ENCODE data around the gene ARHGAP1.
"Not testable (repeated sequence)": the region's sequence is repeated elsewhere in the genome, so short reads cannot be mapped to it uniquely, and the experiment has no call there.

Gene ARHGAP1

GRCh38 chr11:46674463-46675287, 25.7 kb downstream of the ARHGAP1 start:
- Mint-ChIP-seq H3K27ac (peak overlapping the region; percentile 53 to 91), H3K4me3 (no peak overlapping the region), H3K4me1 (peaks cover 92% of the 10 kb centered on the region), H3K27me3 (no peaks in the 10 kb centered on the region), H3K9me3 (no peaks in the 10 kb centered on the region)
- ATAC-seq (peak; percentile 24), DNase-seq (no peak)

DNA sequence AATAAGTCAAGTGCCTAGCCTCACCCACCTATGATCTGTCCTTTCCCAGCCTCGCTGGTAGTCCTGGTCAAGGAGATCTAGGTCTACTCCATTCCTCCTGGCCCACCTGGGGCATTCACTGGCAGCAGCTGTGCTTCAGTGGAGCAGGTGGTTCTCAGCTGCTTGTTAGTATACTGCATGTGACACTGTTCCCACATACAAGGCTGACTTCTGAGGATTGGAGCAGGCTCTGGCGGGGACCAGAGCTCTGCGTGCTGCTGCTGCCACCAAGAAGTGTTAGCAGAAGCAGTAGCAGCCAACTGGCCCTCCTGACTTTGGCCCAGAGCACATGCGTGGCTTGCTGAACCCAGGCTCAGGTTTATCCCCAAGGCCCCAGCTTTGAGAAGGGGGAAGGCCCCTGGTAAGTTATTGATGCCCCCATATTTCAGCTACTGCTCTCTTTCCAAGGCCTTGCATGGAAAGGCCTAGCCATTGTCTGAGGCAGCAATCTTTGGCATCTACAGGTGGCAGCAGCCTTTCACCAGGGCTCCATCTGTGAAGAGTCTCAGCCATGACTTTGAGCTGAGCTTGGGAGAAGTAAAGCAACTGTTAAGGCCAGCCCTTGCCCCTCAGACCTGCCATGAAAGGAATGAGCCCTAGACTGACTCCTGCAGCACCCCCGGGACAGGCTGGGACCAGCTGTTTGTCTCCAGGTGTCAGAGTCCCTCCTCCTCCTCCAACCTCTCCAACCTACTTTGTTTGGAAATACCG, 26.5 kb downstream of the ARHGAP1 start:
- Mint-ChIP-seq H3K27me3 (no peaks in the 10 kb centered on the region), H3K4me1 (peaks cover 91% of the 10 kb centered on the region), H3K27ac (peak overlapping the region in 1 of 2 donors; percentile 91), H3K9me3 (no peaks in the 10 kb centered on the region), H3K4me3 (no peak overlapping the region)
- DNase-seq, result no peak
- no peak for ATAC-seq

DNA sequence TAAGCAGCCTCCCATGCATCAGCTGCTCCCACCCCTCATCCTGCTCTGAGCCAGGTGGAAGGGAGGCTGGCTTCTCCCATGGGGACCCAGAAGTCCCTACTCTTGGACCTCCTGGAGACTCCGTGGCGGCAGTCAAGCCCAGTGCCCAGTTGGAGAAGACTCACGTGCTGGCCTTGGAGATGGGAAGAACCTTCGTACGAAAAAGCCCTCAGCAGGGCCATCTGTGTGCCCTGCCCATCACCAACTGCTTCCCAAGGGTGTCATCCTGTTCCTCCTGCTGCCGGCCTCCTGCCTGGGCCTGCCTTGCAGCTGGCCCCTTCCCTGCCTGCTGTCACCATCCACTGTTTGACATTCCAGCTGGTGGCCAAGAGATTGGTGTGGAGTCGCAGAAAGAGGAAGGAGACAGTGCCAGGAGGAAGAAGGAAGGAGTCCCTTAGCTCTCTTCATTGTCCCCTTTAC, 28.0 kb downstream of the ARHGAP1 start:
- ATAC-seq (no peak), DNase-seq (no peak)
- Mint-ChIP-seq H3K9me3 (no peaks in the 10 kb centered on the region), H3K27me3 (no peaks in the 10 kb centered on the region), H3K27ac (peak overlapping the region; percentile 54 to 95), H3K4me1 (peaks cover 79% of the 10 kb centered on the region), H3K4me3 (no peak overlapping the region)

GRCh38 chr11:46671958-46672315, 28.5 kb downstream of the ARHGAP1 start:
- Mint-ChIP-seq H3K4me3 (peak overlapping the region in 1 of 2 donors; percentile 34), H3K4me1 (peaks cover 74% of the 10 kb centered on the region), H3K9me3 (no peaks in the 10 kb centered on the region), H3K27ac (peak overlapping the region; percentile 54 to 95), H3K27me3 (no peaks in the 10 kb centered on the region)
- DNase-seq (no peak), ATAC-seq (no peak)

- H3K4me1 Mint-ChIP-seq, result peaks cover 63% of the 10 kb centered on the region
- not testable (repeated sequence) for ATAC-seq
These were observed 29.9 kb downstream of the ARHGAP1 start for GRCh38 chr11:46670521-46670920.

DNA sequence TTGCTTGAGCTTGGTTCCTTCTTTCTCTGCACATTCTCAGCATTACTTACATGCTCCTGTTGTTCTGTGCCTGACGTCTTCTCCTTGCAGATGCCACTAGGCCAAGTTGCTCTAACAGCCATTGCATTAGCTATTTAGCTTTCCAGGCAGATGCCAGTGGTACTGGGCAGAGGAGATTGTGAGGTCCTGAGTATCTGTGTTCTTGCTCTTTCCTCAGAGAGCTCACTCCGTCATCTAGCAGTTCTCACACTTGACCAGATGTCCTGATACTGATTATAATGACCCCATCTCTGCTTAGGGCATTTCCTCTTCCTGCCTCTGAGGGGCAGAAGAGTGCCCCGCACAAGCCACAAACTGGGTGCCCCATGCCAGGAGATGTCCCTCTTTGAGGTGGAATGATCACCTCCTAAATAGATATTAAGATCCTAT, 30.7 kb downstream of the ARHGAP1 start:
- H3K27me3 Mint-ChIP-seq, result no peaks in the 10 kb centered on the region
- no peak for ATAC-seq
- peak overlapping the region; percentile 29 to 31 for H3K27ac Mint-ChIP-seq
- no peaks in the 10 kb centered on the region for H3K9me3 Mint-ChIP-seq
- no peak for DNase-seq
- no peak overlapping the region for H3K4me3 Mint-ChIP-seq
- peaks cover 55% of the 10 kb centered on the region for H3K4me1 Mint-ChIP-seq

More at GRCh38 chr11:46670521-46670920, 29.9 kb downstream of the ARHGAP1 start:
- DNase-seq, H3K27me3 Mint-ChIP-seq, H3K27ac Mint-ChIP-seq, H3K9me3 Mint-ChIP-seq: not testable (repeated sequence)
- H3K4me3 Mint-ChIP-seq, result peak overlapping the region in 1 of 2 donors; percentile 35

GRCh38 chr11:46668480-46669085, 31.8 kb downstream of the ARHGAP1 start:
- no peak overlapping the region for H3K4me3 Mint-ChIP-seq
- ATAC-seq (no peak), DNase-seq (no peak)
- H3K9me3 Mint-ChIP-seq, result no peaks in the 10 kb centered on the region
- H3K27me3 Mint-ChIP-seq, result no peaks in the 10 kb centered on the region
- no peak overlapping the region for H3K27ac Mint-ChIP-seq
- H3K4me1 Mint-ChIP-seq, result peaks cover 43% of the 10 kb centered on the region

- Mint-ChIP-seq H3K27me3 (no peaks in the 10 kb centered on the region), H3K4me1 (peaks cover 28% of the 10 kb centered on the region), H3K4me3 (no peak overlapping the region), H3K9me3 (no peaks in the 10 kb centered on the region), H3K27ac (peak overlapping the region in 1 of 2 donors; percentile 19)
- DNase-seq (no peak), ATAC-seq (no peak)
These were observed 33.4 kb downstream of the ARHGAP1 start for GRCh38 chr11:46667043-46667481.

GRCh38 chr11:46666516-46666915, 33.9 kb downstream of the ARHGAP1 start:
- Mint-ChIP-seq H3K9me3 (no peaks in the 10 kb centered on the region), H3K27ac (peak overlapping the region; percentile 19 to 21), H3K4me1 (peaks cover 23% of the 10 kb centered on the region), H3K4me3 (no peak overlapping the region), H3K27me3 (no peaks in the 10 kb centered on the region)
- ATAC-seq, result no peak
- DNase-seq, result no peak

- Mint-ChIP-seq H3K4me1 (peaks cover 11% of the 10 kb centered on the region), H3K27me3 (no peaks in the 10 kb centered on the region), H3K4me3 (no peak overlapping the region), H3K9me3 (no peaks in the 10 kb centered on the region), H3K27ac (no peak overlapping the region)
- no peak for ATAC-seq
- DNase-seq, result no peak
These were observed 35.1 kb downstream of the ARHGAP1 start for GRCh38 chr11:46665356-46665755.

GRCh38 chr11:46664612-46665011, 35.8 kb downstream of the ARHGAP1 start:
- no peak overlapping the region for H3K27ac Mint-ChIP-seq
- DNase-seq (no peak), ATAC-seq (no peak)
- peaks cover 4% of the 10 kb centered on the region for H3K4me1 Mint-ChIP-seq
- H3K4me3 Mint-ChIP-seq, result no peak overlapping the region
- no peaks in the 10 kb centered on the region for H3K27me3 Mint-ChIP-seq
- H3K9me3 Mint-ChIP-seq, result no peaks in the 10 kb centered on the region

DNA sequence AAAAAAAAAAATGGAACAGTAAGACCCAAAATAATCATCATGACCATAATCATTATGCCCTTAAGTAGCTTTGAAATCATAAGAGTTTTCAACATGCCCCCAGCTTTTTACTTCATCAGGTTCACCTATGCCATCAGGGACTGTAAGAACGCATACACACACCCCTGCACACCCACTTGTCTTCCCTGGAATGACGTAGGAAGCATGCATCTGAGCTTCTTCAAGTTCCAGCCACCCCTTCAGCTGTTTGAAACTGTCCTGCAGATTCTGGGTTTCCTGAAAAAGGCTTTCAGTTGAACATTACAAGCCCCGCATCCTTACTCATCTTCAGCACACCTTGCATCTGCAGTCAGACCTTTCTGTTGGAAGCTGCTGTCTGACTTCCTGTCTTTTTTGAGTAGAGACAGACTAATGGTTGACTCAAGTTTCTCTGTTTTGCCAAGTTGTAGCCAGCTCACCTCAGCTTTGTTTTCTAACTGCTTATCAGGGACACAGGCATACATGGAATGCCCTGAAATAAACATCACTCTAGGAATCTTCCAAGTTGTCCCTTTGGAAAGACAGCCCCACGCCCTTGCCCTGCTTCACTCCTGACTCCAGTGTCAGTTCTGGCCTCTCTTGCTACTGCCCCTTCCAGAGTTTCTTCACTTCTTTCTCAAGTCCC, 37.0 kb downstream of the ARHGAP1 start:
- peak overlapping the region in 1 of 2 donors; percentile 69 for H3K27ac Mint-ChIP-seq

DNA sequence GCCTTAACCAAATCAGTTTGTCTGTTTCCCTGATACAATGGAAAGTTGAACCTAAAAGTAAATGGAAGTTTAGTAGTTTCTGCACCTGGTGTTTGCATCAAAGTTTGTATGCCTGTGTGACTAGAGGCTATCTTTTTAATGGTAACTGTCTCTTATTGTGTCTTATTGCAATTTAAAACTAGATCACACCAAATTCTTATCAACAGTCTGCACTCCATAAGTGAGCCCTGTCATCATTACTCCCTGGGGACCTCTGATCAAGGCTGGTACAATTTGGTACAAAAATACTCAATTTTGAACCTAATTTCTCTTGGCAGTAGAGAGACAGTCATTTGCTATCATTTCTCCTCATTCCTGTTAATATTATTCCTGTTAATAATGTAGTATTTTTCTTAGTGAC, 38.1 kb downstream of the ARHGAP1 start:
- H3K9me3 Mint-ChIP-seq, result no peaks in the 10 kb centered on the region
- no peaks in the 10 kb centered on the region for H3K27me3 Mint-ChIP-seq
- no peak overlapping the region for H3K27ac Mint-ChIP-seq
- ATAC-seq (no peak), DNase-seq (no peak)
- H3K4me1 Mint-ChIP-seq, result no peaks in the 10 kb centered on the region
- no peak overlapping the region for H3K4me3 Mint-ChIP-seq

More for the DNA sequence above, 37.0 kb downstream of the ARHGAP1 start:
- Mint-ChIP-seq H3K4me3 (no peak overlapping the region), H3K27me3 (no peaks in the 10 kb centered on the region), H3K9me3 (no peaks in the 10 kb centered on the region), H3K4me1 (no peaks in the 10 kb centered on the region)
- no peak for DNase-seq
- ATAC-seq, result no peak

GRCh38 chr11:46661836-46662235, 38.6 kb downstream of the ARHGAP1 start:
- Mint-ChIP-seq H3K9me3 (no peaks in the 10 kb centered on the region), H3K27ac (no peak overlapping the region), H3K4me3 (no peak overlapping the region), H3K27me3 (no peaks in the 10 kb centered on the region), H3K4me1 (no peaks in the 10 kb centered on the region)
- ATAC-seq (no peak), DNase-seq (no peak)

DNA sequence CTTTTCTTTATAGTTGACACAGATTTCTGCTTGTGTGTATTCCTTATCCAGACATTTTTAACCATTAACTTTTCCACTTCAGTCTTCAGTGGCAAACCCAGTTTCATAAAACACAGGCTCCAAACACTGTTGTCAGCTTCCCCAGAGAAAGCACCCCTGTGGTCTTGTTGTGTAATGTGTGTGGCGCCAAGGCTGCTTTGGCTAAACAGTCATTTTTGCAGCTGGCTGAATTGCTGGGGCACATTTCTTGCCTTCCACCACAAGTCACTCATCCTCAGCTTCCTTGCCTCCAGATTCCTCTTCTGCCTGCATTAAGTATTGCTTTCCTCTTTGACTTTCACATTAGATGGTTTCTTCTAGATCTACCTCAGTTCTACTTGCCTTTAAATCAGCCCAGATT, 40.5 kb downstream of the ARHGAP1 start:
- DNase-seq (no peak), ATAC-seq (no peak)
- H3K4me3 Mint-ChIP-seq, result no peak overlapping the region
- H3K27ac Mint-ChIP-seq, result no peak overlapping the region
- no peaks in the 10 kb centered on the region for H3K9me3 Mint-ChIP-seq
- no peaks in the 10 kb centered on the region for H3K27me3 Mint-ChIP-seq
- H3K4me1 Mint-ChIP-seq, result no peaks in the 10 kb centered on the region
